H1 (cell line): ENCODE results near the gene POU3F1. TPM values are rescaled to one million over a fixed set of nuclear protein-coding genes. Genes with fewer than 3 reads are reported as not detected.

ENCODE experiments used
- CTCF ChIA-PET: fragments of 300-600 bp; sonication (Branson Sonifier 250); formaldehyde crosslinking; loops from one replicate; lab custom pipeline; 2021; ENCODE audit not compliant: partially characterized antibody; lab: Charles Lee
- POLR2A ChIA-PET: fragments of 300-600 bp; sonication (Branson Sonifier 250); formaldehyde crosslinking; loops from one replicate; lab custom pipeline; 2021; ENCODE audit warnings: inconsistent platforms; ENCODE audit not compliant: partially characterized antibody; lab: Charles Lee
- DNase-seq, 2 experiments: peaks; one replicate each; pipeline versions ENCODE4 v3.0.0 to v3.0.0-alpha.2; 2010 to 2022; ENCODE audit warnings: low spot score in 2 of 2, low read depth in 1 of 2, mixed read lengths in 1 of 2
- FAIRE-seq: peaks from 2 replicates; lab custom pipeline; 2011; peaks lifted over from hg19 to GRCh38; lab: Jason Lieb, UNC
- H2AFZ ChIP-seq: 2 replicates; pipeline ENCODE4 v1.8.1; 2012; ENCODE audit warnings: low read length, inconsistent platforms
- H2AK5ac ChIP-seq: 2 replicates; pipeline ENCODE4 v1.6.1; 2013; ENCODE audit warnings: low read depth, low read length
- H2BK120ac ChIP-seq: replicated peaks from 2 replicates; pipeline ENCODE3; 2013; ENCODE audit warnings: low read depth, low read length, inconsistent platforms
- H2BK12ac ChIP-seq: 2 replicates; pipeline ENCODE4 v1.6.1; 2013; ENCODE audit warnings: low read depth, low read length
- H2BK15ac ChIP-seq: 2 replicates; pipeline ENCODE4 v1.6.1; 2013; ENCODE audit warnings: low read length
- H2BK20ac ChIP-seq: 2 replicates; pipeline ENCODE4 v1.6.1; 2013; ENCODE audit warnings: low read length
- H2BK5ac ChIP-seq: 2 replicates; pipeline ENCODE4 v1.6.1; 2013; ENCODE audit warnings: low read depth, low read length
- H3K14ac ChIP-seq: 2 replicates; pipeline ENCODE4 v1.6.1; 2013; ENCODE audit warnings: inconsistent platforms; ENCODE audit not compliant: insufficient read length
- H3K18ac ChIP-seq: 2 replicates; pipeline ENCODE4 v1.6.1; 2013; ENCODE audit warnings: low read length; ENCODE audit errors: extremely low read depth
- H3K23ac ChIP-seq: 2 replicates; pipeline ENCODE4 v1.6.1; 2013; ENCODE audit warnings: inconsistent platforms; ENCODE audit not compliant: insufficient read length
- H3K23me2 ChIP-seq: 2 replicates; pipeline ENCODE4 v1.6.1; 2013; ENCODE audit warnings: low read depth, low read length
- H3K27ac ChIP-seq: 2 replicates; pipeline ENCODE4 v1.6.1; 2011; ENCODE audit warnings: low read depth, low read length, inconsistent platforms
- H3K27me3 ChIP-seq, 4 experiments: replicated peaks in 1 of 4; 1 replicate in 1 of 4; 2 replicates in 3 of 4; pipeline versions ENCODE4 v1.6.1 to v1.8.1; 2011 to 2013; ENCODE audit warnings: low read length in 3 of 4, mild to moderate bottlenecking in 3 of 4, inconsistent platforms in 2 of 4, mixed read lengths in 2 of 4, moderate library complexity in 1 of 4; ENCODE audit not compliant: control insufficient read depth in 3 of 4, insufficient read depth in 3 of 4; ENCODE audit errors: extremely low read depth in 1 of 4
- H3K36me3 ChIP-seq, 4 experiments: 2 replicates each; pipeline versions ENCODE4 v1.6.1 to v1.8.1; 2011 to 2013; ENCODE audit warnings: mild to moderate bottlenecking in 4 of 4, low read length in 3 of 4, moderate library complexity in 2 of 4, control low read depth in 1 of 4, inconsistent platforms in 1 of 4; ENCODE audit not compliant: insufficient read depth in 4 of 4, control insufficient read depth in 2 of 4
- H3K4ac ChIP-seq: replicated peaks from 2 replicates; pipeline ENCODE3; 2013; ENCODE audit warnings: low read length, low read depth, mixed read lengths, inconsistent platforms; ENCODE audit not compliant: insufficient read length
- H3K4me1 ChIP-seq, 4 experiments: replicated peaks in 1 of 4; 1 replicate in 1 of 4; 2 replicates in 3 of 4; pipeline versions ENCODE4 v1.6.1 to v1.8.1; 2011 to 2013; ENCODE audit warnings: low read length in 3 of 4, inconsistent platforms in 2 of 4, mixed read lengths in 1 of 4; ENCODE audit not compliant: insufficient read depth in 4 of 4, control insufficient read depth in 3 of 4
- H3K4me2 ChIP-seq, 2 experiments: 2 replicates each; pipeline versions ENCODE4 v1.6.1 to v1.8.1; 2011 to 2013; ENCODE audit warnings: low read depth in 2 of 2, low read length in 2 of 2, control low read depth in 1 of 2, inconsistent platforms in 1 of 2, mild to moderate bottlenecking in 1 of 2; ENCODE audit not compliant: insufficient read depth in 1 of 2
- H3K4me3 ChIP-seq, 4 experiments: fragments of 200-600, 300-600 bp in 1 of 4; sonication (generic), shearing (Covaris generic), sonication (Bioruptor Twin) in 1 of 4; 2 replicates each; pipeline versions ENCODE4 v1.5.1 to v1.8.1; 2011 to 2016; ENCODE audit warnings: low read length in 4 of 4, low read depth in 3 of 4, control low read depth in 2 of 4, inconsistent platforms in 2 of 4, mild to moderate bottlenecking in 2 of 4, mixed read lengths in 1 of 4, moderate library complexity in 1 of 4; ENCODE audit not compliant: insufficient read depth in 2 of 4; ENCODE audit errors: extremely low read depth in 1 of 4
- H3K56ac ChIP-seq: replicated peaks from 2 replicates; pipeline ENCODE3; 2013; ENCODE audit warnings: low read depth, mild to moderate bottlenecking, mixed read lengths, low read length, inconsistent platforms; ENCODE audit not compliant: insufficient read length
- H3K79me1 ChIP-seq: 2 replicates; pipeline ENCODE4 v1.6.1; 2013; ENCODE audit warnings: low read depth, low read length, control low read depth
- H3K79me2 ChIP-seq, 2 experiments: 2 replicates each; pipeline versions ENCODE4 v1.6.1 to v1.8.1; 2012 to 2013; ENCODE audit warnings: low read length in 2 of 2, mild to moderate bottlenecking in 2 of 2, inconsistent platforms in 1 of 2; ENCODE audit not compliant: insufficient read depth in 2 of 2, control insufficient read depth in 1 of 2
- H3K9ac ChIP-seq, 4 experiments: replicated peaks in 1 of 4; 1 replicate in 1 of 4; 2 replicates in 3 of 4; pipeline versions ENCODE4 v1.6.1 to v1.8.1; 2011 to 2013; ENCODE audit warnings: low read depth in 3 of 4, low read length in 3 of 4, control low read depth in 2 of 4, mild to moderate bottlenecking in 2 of 4, moderate library complexity in 2 of 4, inconsistent platforms in 1 of 4; ENCODE audit errors: extremely low read depth in 1 of 4
- H3K9me3 ChIP-seq, 2 experiments: 2 replicates each; pipeline versions ENCODE4 v1.6.1 to v1.8.1; 2012 to 2013; ENCODE audit warnings: mild to moderate bottlenecking in 2 of 2, moderate library complexity in 2 of 2, control low read depth in 1 of 2, inconsistent platforms in 1 of 2, low read depth in 1 of 2, low read length in 1 of 2, mixed read lengths in 1 of 2; ENCODE audit not compliant: insufficient read depth in 2 of 2
- H4K20me1 ChIP-seq, 2 experiments: replicated peaks in 1 of 2; 2 replicates each; pipeline versions ENCODE3 to v1.8.1; 2011 to 2013; ENCODE audit warnings: inconsistent platforms in 2 of 2, low read length in 2 of 2, mild to moderate bottlenecking in 1 of 2; ENCODE audit not compliant: insufficient read depth in 2 of 2, control insufficient read depth in 1 of 2
- H4K5ac ChIP-seq: 2 replicates; pipeline ENCODE4 v1.6.1; 2013; ENCODE audit warnings: low read length, low read depth, mixed read lengths, inconsistent platforms; ENCODE audit not compliant: insufficient read length
- H4K8ac ChIP-seq: 2 replicates; pipeline ENCODE4 v1.8.0; 2013; ENCODE audit warnings: mild to moderate bottlenecking, moderate library complexity, low read length, inconsistent platforms; ENCODE audit not compliant: insufficient read depth; ENCODE audit errors: extremely low read depth
- H4K91ac ChIP-seq: replicated peaks from 2 replicates; pipeline ENCODE3; 2013; ENCODE audit warnings: low read length, mixed read lengths, inconsistent platforms; ENCODE audit not compliant: insufficient read length
- BRCA1 ChIP-seq: IDR thresholded peaks from 2 replicates; pipeline ENCODE4 v1.6.1; 2012; ENCODE audit warnings: low read depth, low read length, improper control_type of control experiment
- EZH2 ChIP-seq: fragments of 200-600 bp; sonication (generic); IDR thresholded peaks from 2 replicates; pipeline ENCODE4 v1.7.1; 2012; ENCODE audit warnings: low read depth, mild to moderate bottlenecking, moderate library complexity, low read length, inconsistent platforms; ENCODE audit not compliant: severe bottlenecking
- GABPA ChIP-seq: IDR thresholded peaks from 2 replicates; pipeline ENCODE4 v1.6.1; 2011; ENCODE audit warnings: mild to moderate bottlenecking, low read length, moderate library complexity, borderline replicate concordance; ENCODE audit not compliant: insufficient read depth
- HDAC2 ChIP-seq, 2 experiments: fragments of 300-600 bp in 1 of 2; sonication (generic) in 1 of 2; IDR thresholded peaks; 2 replicates each; pipeline ENCODE4 v1.6.1; 2011 to 2012; ENCODE audit warnings: low read depth in 2 of 2, low read length in 2 of 2, mild to moderate bottlenecking in 2 of 2, moderate library complexity in 2 of 2, borderline replicate concordance in 1 of 2, inconsistent platforms in 1 of 2
- JUND ChIP-seq: IDR thresholded peaks from 2 replicates; pipeline ENCODE4 v1.6.1; 2011; ENCODE audit warnings: mild to moderate bottlenecking, improper control_type of control experiment, low read length
- POLR2A ChIP-seq, 2 experiments: IDR thresholded peaks; 1 replicate in 1 of 2; 2 replicates in 1 of 2; pipeline ENCODE4 v1.6.1; 2011; ENCODE audit warnings: low read depth in 2 of 2, low read length in 2 of 2, mild to moderate bottlenecking in 2 of 2; ENCODE audit errors: control extremely low read depth in 1 of 2
- RAD21 ChIP-seq, 2 experiments: IDR thresholded peaks in 1 of 2; conservative IDR thresholded peaks in 1 of 2; 2 replicates each; pipeline ENCODE4 v1.6.1; 2011; ENCODE audit warnings: low read depth in 2 of 2, low read length in 2 of 2, improper control_type of control experiment in 1 of 2, inconsistent platforms in 1 of 2, mild to moderate bottlenecking in 1 of 2, moderate library complexity in 1 of 2
- RXRA ChIP-seq: IDR thresholded peaks from 2 replicates; pipeline ENCODE4 v1.6.1; 2011; ENCODE audit warnings: low read depth, mild to moderate bottlenecking, low read length, moderate library complexity; ENCODE audit not compliant: insufficient read depth
- SIX5 ChIP-seq: IDR thresholded peaks from 2 replicates; pipeline ENCODE4 v1.6.1; 2011; ENCODE audit warnings: mild to moderate bottlenecking, low read depth, low read length
- SRF ChIP-seq: IDR thresholded peaks from 2 replicates; pipeline ENCODE4 v1.6.1; 2011; ENCODE audit warnings: mild to moderate bottlenecking, low read depth, low read length, moderate library complexity
- TAF1 ChIP-seq: IDR thresholded peaks from 2 replicates; pipeline ENCODE4 v1.6.1; 2011; ENCODE audit warnings: mild to moderate bottlenecking, low read depth, low read length
- YY1 ChIP-seq: IDR thresholded peaks from 2 replicates; pipeline ENCODE4 v1.6.1; 2011; ENCODE audit warnings: low read depth, mild to moderate bottlenecking, low read length
- WGBS, 2 experiments: shearing (Covaris generic) in 1 of 2; methylation state at CpG; one replicate each; pipeline versions ENCODE4 v1.1.6 to v1.1.7; 2013 to 2015; ENCODE audit warnings: low lambda C conversion rate in 2 of 2, mixed read lengths in 2 of 2, inconsistent platforms in 1 of 2, low coverage in 1 of 2, missing lambda C conversion rate in 1 of 2; ENCODE audit not compliant: insufficient replicate concordance in 2 of 2, insufficient coverage in 1 of 2, insufficient read length in 1 of 2; ENCODE audit errors: extremely low coverage in 1 of 2, missing lambda C conversion rate in 1 of 2; 5-methylcytosine and 5-hydroxymethylcytosine counted together
- polyA plus RNA-seq, 7 experiments: library from polyadenylated mRNA; depleted of rRNA in 3 of 7; stranded (reverse) in 5 of 7; unstranded in 2 of 7; fragments of >200 nt in 5 of 7; fragments of 200-250 nt in 2 of 7; gene quantifications; 1 replicate in 5 of 7; 2 replicates in 1 of 7; 4 replicates in 1 of 7; pipeline versions ENCODE4 v1.2.1 to v1.2.3, GENCODE V29; 2011 to 2013; ENCODE audit warnings: missing spikeins in 2 of 7, mixed read lengths in 2 of 7
- total RNA-seq: library from RNA; stranded (reverse); fragmentation: NEBNext Ultra II Directional; extraction: Animal tissue kit (Norgen Biotek cat#: 25700); gene quantifications from 2 replicates; pipeline ENCODE4 v1.2.1, GENCODE V29; 2021
- TF ChIP-seq, protein P1 (sequence below): IDR thresholded peaks from 2 replicates; pipeline ENCODE4 v1.6.1; 2012; ENCODE audit warnings: inconsistent platforms

POU3F1 gene
- total and polyA plus RNA-seq, 2 of the 8 experiments (the other 6 are each of a cell fraction or from before 2014, with no cell fraction given) = 4.2 to 10.8 TPM

DNA sequence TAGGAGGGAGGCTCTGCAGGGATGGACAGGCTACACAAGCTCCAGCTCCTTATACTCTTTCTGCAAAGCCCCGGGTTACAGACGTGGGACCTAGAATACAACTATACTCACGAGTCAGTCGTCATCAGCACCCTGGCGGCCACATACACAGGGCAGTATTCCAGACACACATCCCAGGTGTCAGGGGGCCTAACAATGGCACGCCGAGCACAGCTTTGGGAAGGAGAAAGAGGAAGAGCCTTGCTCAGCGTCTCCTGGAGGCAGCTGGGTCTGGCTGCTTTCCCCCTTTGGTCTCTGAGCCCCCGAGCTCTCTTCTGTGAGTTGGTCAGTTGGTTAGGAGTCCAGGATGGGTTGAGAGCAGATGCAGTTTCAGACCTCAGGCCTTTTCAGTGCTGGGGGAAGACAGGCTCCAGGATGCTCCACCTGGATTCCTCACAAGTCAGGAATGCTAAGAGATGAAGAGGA, 4.5 kb upstream of the POU3F1 start:
- Histone ChIP-seq H3K79me1 (peaks cover 6% of the 10 kb centered on the region), H3K23me2 (peaks cover 14% of the 10 kb centered on the region; the same call in 1 of the 2 replicates), H3K14ac (no peak overlapping the region), H4K8ac (no peak overlapping the region), H4K91ac (no peak overlapping the region), H2AFZ (no peak overlapping the region), H2BK12ac (no peak overlapping the region; the same call in 1 of the 2 replicates), H2BK20ac (no peak overlapping the region), H2BK120ac (no peak overlapping the region), H3K27ac (no peak overlapping the region), H2AK5ac (no peak overlapping the region), H2BK5ac (no peak overlapping the region), H3K79me2 (peaks cover 0 to 6% of the 10 kb centered on the region in 2 experiments; a peak in 1 of 4 replicates), H4K20me1 (peaks cover 4 to 5% of the 10 kb centered on the region in 2 experiments), H3K4me1 (peaks cover 6 to 20% (median 10%) of the 10 kb centered on the region in 4 experiments), H4K5ac (no peak overlapping the region), H3K27me3 (peaks cover 0 to 23% (median 16%) of the 10 kb centered on the region in 4 experiments; a peak in 5 of 7 replicates), H3K4me3 (no peak overlapping the region), H3K9ac (no peak overlapping the region), H3K56ac (no peak overlapping the region), H3K18ac (no peak overlapping the region), H2BK15ac (no peak overlapping the region), H3K4ac (no peak overlapping the region), H3K23ac (no peak overlapping the region), H3K4me2 (no peak overlapping the region), H3K9me3 (no peaks in the 10 kb centered on the region), H3K36me3 (no peaks in the 10 kb centered on the region)
- FAIRE-seq = no peak
- DNase-seq = no peak
- WGBS, 2 experiments = 94% methylated on average over 9 of the region's 9 CpGs; no CpG with 5 or more reads in 1 of the 2 experiments
- CTCF ChIA-PET = interaction anchor here (0.7 to 18.0 kb wide), 7 partner anchors 9 to 88 kb away, joined by 3 to 212 read pairs (median 4); no protein-coding TSS in a partner anchor
- POLR2A ChIA-PET = interaction anchor here (1.3 kb wide), 1 partner anchor 13 kb away, joined by 3 read pairs; no protein-coding TSS in a partner anchor
- TF ChIP-seq TAF1 = no peak
- no peak for TF ChIP-seq YY1
- no peak for TF ChIP-seq SIX5
- TF ChIP-seq GABPA = no peak
- no peak for TF ChIP-seq RAD21 (IDR thresholded peaks at IDR 0.05 in 1 of 2, conservative IDR thresholded peaks at IDR 0.05 in 1 of 2; ENCODE audit: low read depth in 2 of 2, low read length in 2 of 2)
- TF ChIP-seq, protein P1, sequence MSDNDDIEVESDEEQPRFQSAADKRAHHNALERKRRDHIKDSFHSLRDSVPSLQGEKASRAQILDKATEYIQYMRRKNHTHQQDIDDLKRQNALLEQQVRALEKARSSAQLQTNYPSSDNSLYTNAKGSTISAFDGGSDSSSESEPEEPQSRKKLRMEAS = no peak
- TF ChIP-seq HDAC2 (IDR thresholded peaks at IDR 0.05; ENCODE audit: borderline replicate concordance in 1 of 2, low read depth in 2 of 2, low read length in 2 of 2) = no peak
- TF ChIP-seq BRCA1 = no peak
- no peak for TF ChIP-seq POLR2A (IDR thresholded peaks at IDR 0.05; ENCODE audit: control extremely low read depth in 1 of 2, low read depth in 2 of 2, low read length in 2 of 2)
- TF ChIP-seq SRF = no peak
- no peak for TF ChIP-seq JUND
- TF ChIP-seq RXRA = no peak
- no peak for TF ChIP-seq EZH2
